ENCODE results near the gene SH3PXD2A.

SH3PXD2A gene

GRCh38 chr10:103595933-103596726 is 259.2 kb downstream of the SH3PXD2A start:
- TF ChIP-seq CTCF (conservative IDR thresholded peaks at IDR 0.05; ENCODE audit: low read depth, low read length) = no peak
- DNase-seq (ENCODE audit: low read depth) = no peak

GRCh38 chr10:103593022-103593570 is 262.3 kb downstream of the SH3PXD2A start:
- H3K4me3 ChIP-seq (ENCODE audit: low read length) = no peak overlapping the region
- TF ChIP-seq CTCF (conservative IDR thresholded peaks at IDR 0.05; ENCODE audit: low read depth, low read length) = no peak

More at GRCh38 chr10:103595933-103596726, 259.2 kb downstream of the SH3PXD2A start:
- H3K4me3 ChIP-seq (ENCODE audit: low read length) = no peak overlapping the region

GRCh38 chr10:103592186-103593021 is 263.0 kb downstream of the SH3PXD2A start:
- DNase-seq (ENCODE audit: low read depth) = no peak
- TF ChIP-seq CTCF (conservative IDR thresholded peaks at IDR 0.05; ENCODE audit: low read depth, low read length) = peak; percentile 84

More at GRCh38 chr10:103593022-103593570, 262.3 kb downstream of the SH3PXD2A start:
- no peak for DNase-seq (ENCODE audit: low read depth)

GRCh38 chr10:103590744-103591291 is 264.6 kb downstream of the SH3PXD2A start:
- no peak for TF ChIP-seq CTCF (conservative IDR thresholded peaks at IDR 0.05; ENCODE audit: low read depth, low read length)
- no peak overlapping the region for H3K4me3 ChIP-seq (ENCODE audit: low read length)
- no peak for DNase-seq (ENCODE audit: low read depth)

More at GRCh38 chr10:103592186-103593021, 263.0 kb downstream of the SH3PXD2A start:
- no peak overlapping the region for H3K4me3 ChIP-seq (ENCODE audit: low read length)

- no peak overlapping the region for H3K4me3 ChIP-seq (ENCODE audit: low read length)
- no peak for DNase-seq (ENCODE audit: low read depth)
- TF ChIP-seq CTCF (conservative IDR thresholded peaks at IDR 0.05; ENCODE audit: low read depth, low read length) = no peak
Observed at GRCh38 chr10:103590060-103590459, 265.3 kb downstream of the SH3PXD2A start.

GRCh38 chr10:103589074-103589630 is 266.2 kb downstream of the SH3PXD2A start:
- DNase-seq (ENCODE audit: low read depth) = no peak
- H3K4me3 ChIP-seq (ENCODE audit: low read length) = no peak overlapping the region
- TF ChIP-seq CTCF (conservative IDR thresholded peaks at IDR 0.05; ENCODE audit: low read depth, low read length) = no peak

Measured in retinal pigment epithelial cell (primary cell).